ENCODE results near the gene MYO1B. TPM values are rescaled to one million over a fixed set of nuclear protein-coding genes. Genes with fewer than 3 reads are reported as not detected.

The MYO1B gene
- total RNA-seq, 5 donors from 2014 or later (not counting 1 experiment from before 2014, with no cell fraction given): 0.39 to 1.3 (median 0.73) TPM

DNA sequence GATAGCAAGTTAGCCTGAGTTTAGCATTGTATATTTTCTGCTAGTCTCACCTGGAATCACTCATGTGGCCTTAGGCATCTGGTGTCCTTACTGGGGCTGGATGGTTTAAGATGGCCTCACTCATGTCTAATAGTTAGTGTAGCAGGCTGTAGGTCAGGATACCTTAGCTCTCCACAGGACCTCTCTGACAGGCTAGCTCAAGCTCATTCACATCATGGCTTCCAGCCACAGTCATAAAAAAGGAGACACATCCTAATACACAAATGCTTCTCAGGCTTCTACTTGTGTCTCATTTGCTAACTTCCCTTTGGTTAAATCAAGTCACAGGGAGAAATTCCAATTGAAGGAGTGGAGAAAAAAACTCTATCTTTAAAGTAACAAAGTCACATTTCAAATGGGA lies 47.7 kb downstream of the MYO1B start:
- no peaks in the 10 kb centered on the region for H3K4me1 ChIP-seq (ENCODE audit: control insufficient read depth in 1 of 2, extremely low read depth in 1 of 2, insufficient read depth in 2 of 2, low read length in 2 of 2)
- H3K27ac ChIP-seq (ENCODE audit: low read length): no peak overlapping the region
- ATAC-seq (replicated peaks in 1 of 4): no peak
- POLR2A ChIA-PET: no interaction called here
- H3K4me3 ChIP-seq (ENCODE audit: control insufficient read depth in 1 of 2, extremely low read depth in 1 of 2, low read length in 1 of 2): no peak overlapping the region
- Mint-ChIP-seq H3K4me3 (no peak overlapping the region), H3K27ac (no peak overlapping the region), H3K4me1 (no peaks in the 10 kb centered on the region), H3K36me3 (no peaks in the 10 kb centered on the region), H3K9me3 (no peaks in the 10 kb centered on the region), H3K27me3 (no peaks in the 10 kb centered on the region)
- H3K27me3 ChIP-seq (replicated peaks in 1 of 2; ENCODE audit: control insufficient read depth in 2 of 2, extremely low read depth in 1 of 2, insufficient read depth in 2 of 2, low read length in 1 of 2): no peaks in the 10 kb centered on the region
- H3K9me3 ChIP-seq: no peaks in the 10 kb centered on the region
- no peak for DNase-seq
- CTCF ChIA-PET: no interaction called here
- H3K36me3 ChIP-seq (ENCODE audit: control insufficient read depth in 2 of 2, extremely low read depth in 1 of 2, insufficient read depth in 1 of 2, low read length in 1 of 2): no peaks in the 10 kb centered on the region

DNA sequence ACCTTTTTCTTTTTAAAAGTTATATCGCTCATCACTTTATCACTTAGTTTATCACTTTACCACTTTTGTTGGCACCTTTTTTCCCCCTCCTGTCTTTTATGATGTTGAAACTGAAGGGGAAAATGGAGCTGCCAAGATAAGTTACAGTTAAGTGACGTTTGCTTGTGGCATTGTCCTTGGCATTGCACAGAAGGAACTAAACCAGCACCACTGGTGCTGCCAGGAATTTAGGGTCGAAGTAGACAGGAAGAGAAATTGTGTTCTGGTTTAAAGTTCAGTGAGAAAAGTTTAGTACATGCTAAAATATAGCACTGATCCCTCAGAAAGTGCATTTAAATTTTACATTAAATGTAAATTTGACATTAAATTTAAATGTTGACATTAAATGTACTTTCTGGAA lies 49.9 kb downstream of the MYO1B start:
- 40% methylated on average over 1 of the region's 3 CpGs for WGBS (ENCODE audit: insufficient coverage)
- Histone ChIP-seq H3K4me3 (ENCODE audit: control insufficient read depth in 1 of 2, extremely low read depth in 1 of 2, low read length in 1 of 2) (no peak overlapping the region), H3K4me1 (ENCODE audit: control insufficient read depth in 1 of 2, extremely low read depth in 1 of 2, insufficient read depth in 2 of 2, low read length in 2 of 2) (no peaks in the 10 kb centered on the region), H3K36me3 (ENCODE audit: control insufficient read depth in 2 of 2, extremely low read depth in 1 of 2, insufficient read depth in 1 of 2, low read length in 1 of 2) (no peaks in the 10 kb centered on the region), H3K27ac (ENCODE audit: low read length) (no peak overlapping the region), H3K27me3 (replicated peaks in 1 of 2; ENCODE audit: control insufficient read depth in 2 of 2, extremely low read depth in 1 of 2, insufficient read depth in 2 of 2, low read length in 1 of 2) (no peaks in the 10 kb centered on the region), H3K9me3 (no peaks in the 10 kb centered on the region)
- POLR2A ChIA-PET: interaction anchor here in 1 of 2 donors (0.5 kb wide), 1 partner anchor 246 kb away, joined by 3 read pairs; no protein-coding TSS in a partner anchor
- no peak overlapping the region for H3K27ac Mint-ChIP-seq
- no peaks in the 10 kb centered on the region for H3K4me1 Mint-ChIP-seq
- H3K27me3 Mint-ChIP-seq: no peaks in the 10 kb centered on the region
- CTCF ChIA-PET: no interaction called here
- ATAC-seq (replicated peaks in 1 of 4) (no peak), DNase-seq (no peak)
- H3K4me3 Mint-ChIP-seq: no peak overlapping the region
- no peaks in the 10 kb centered on the region for H3K9me3 Mint-ChIP-seq
- H3K36me3 Mint-ChIP-seq: no peaks in the 10 kb centered on the region

DNA sequence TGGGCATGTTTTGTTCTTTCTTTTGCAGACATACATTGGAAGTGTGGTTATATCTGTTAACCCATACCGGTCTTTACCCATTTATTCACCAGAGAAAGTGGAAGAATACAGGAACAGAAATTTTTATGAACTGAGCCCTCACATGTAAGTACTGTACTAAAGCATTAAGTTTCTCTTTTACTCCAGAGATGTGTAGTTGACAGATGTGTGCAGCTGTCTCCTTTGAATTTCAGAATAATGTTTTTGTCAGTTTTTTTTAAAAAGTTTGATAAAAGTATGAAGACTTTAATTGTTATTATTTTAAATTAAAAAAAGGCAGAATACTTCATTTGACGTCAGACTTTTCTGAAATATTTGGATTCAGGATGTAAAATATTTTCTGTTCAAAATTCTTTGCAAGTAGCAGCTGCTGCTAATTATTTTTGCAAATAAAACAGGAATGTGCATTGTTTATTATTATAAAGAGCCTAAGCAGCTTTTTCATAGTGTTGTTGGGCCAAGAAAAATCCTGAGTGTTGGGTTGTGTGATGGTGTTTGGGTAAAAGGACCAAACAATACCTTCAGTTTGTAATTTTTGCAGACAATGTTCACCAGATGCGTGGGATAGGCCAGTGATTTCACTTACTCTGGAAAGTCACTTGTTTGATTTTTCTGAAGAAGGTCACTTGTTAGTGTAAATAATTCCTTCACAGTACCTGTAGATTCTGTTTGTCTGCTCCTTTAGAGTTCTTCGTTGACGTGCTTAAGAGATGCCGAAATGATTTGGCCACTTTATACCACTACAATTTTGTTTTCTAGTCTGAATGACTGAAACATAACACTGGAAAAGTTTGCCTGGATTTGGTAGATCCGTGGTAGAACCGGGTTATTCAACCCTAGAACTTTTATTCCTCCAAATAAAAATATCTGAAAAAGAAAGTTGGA lies 51.1 kb downstream of the MYO1B start:
- WGBS (ENCODE audit: insufficient coverage): 100% methylated on average over 1 of the region's 8 CpGs
- ChIA-PET CTCF (no interaction called here), POLR2A (interaction anchor here in 1 of 2 donors (0.5 kb wide), 1 partner anchor 19 kb away, joined by 4 read pairs; no protein-coding TSS in a partner anchor)

DNA sequence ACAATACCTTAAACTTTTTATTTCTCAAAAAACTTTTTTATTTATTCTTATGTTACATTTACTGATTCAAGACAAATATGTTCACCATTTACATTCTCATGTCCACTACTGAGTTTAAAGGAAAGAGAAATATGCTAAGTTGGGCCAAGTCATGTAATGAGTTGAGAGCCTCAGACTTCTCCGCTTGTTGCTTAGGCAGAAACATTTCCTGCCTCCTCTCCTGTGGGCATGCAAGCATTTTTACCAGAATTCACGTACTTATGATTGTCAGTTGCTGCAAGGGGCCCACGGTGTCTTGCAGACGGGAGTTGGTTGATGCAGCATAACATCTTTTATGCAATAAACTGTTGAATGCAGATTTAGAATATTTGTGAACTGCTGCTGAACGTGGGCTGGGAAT lies 51.8 kb downstream of the MYO1B start:
- ATAC-seq (replicated peaks in 1 of 4) (no peak), DNase-seq (no peak)
- H3K4me1 ChIP-seq (ENCODE audit: control insufficient read depth in 1 of 2, extremely low read depth in 1 of 2, insufficient read depth in 2 of 2, low read length in 2 of 2): no peaks in the 10 kb centered on the region
- Mint-ChIP-seq H3K27ac (no peak overlapping the region), H3K36me3 (no peaks in the 10 kb centered on the region), H3K27me3 (peaks cover 4 to 6% of the 10 kb centered on the region in 2 donors), H3K4me3 (no peak overlapping the region), H3K4me1 (no peaks in the 10 kb centered on the region), H3K9me3 (no peaks in the 10 kb centered on the region)
- 87% methylated on average over 4 of the region's 5 CpGs for WGBS (ENCODE audit: insufficient coverage)
- H3K27ac ChIP-seq (ENCODE audit: low read length): no peak overlapping the region
- CTCF ChIA-PET: no interaction called here
- no peak overlapping the region for H3K4me3 ChIP-seq (ENCODE audit: control insufficient read depth in 1 of 2, extremely low read depth in 1 of 2, low read length in 1 of 2)
- H3K36me3 ChIP-seq (ENCODE audit: control insufficient read depth in 2 of 2, extremely low read depth in 1 of 2, insufficient read depth in 1 of 2, low read length in 1 of 2): no peaks in the 10 kb centered on the region
- no peaks in the 10 kb centered on the region for H3K27me3 ChIP-seq (replicated peaks in 1 of 2; ENCODE audit: control insufficient read depth in 2 of 2, extremely low read depth in 1 of 2, insufficient read depth in 2 of 2, low read length in 1 of 2)
- no peaks in the 10 kb centered on the region for H3K9me3 ChIP-seq
- POLR2A ChIA-PET: no interaction called here

More for the DNA sequence above, 51.1 kb downstream of the MYO1B start:
- Histone ChIP-seq H3K36me3 (ENCODE audit: control insufficient read depth in 2 of 2, extremely low read depth in 1 of 2, insufficient read depth in 1 of 2, low read length in 1 of 2) (no peaks in the 10 kb centered on the region), H3K4me3 (ENCODE audit: control insufficient read depth in 1 of 2, extremely low read depth in 1 of 2, low read length in 1 of 2) (no peak overlapping the region), H3K27me3 (replicated peaks in 1 of 2; ENCODE audit: control insufficient read depth in 2 of 2, extremely low read depth in 1 of 2, insufficient read depth in 2 of 2, low read length in 1 of 2) (no peaks in the 10 kb centered on the region), H3K27ac (ENCODE audit: low read length) (no peak overlapping the region), H3K9me3 (no peaks in the 10 kb centered on the region), H3K4me1 (ENCODE audit: control insufficient read depth in 1 of 2, extremely low read depth in 1 of 2, insufficient read depth in 2 of 2, low read length in 2 of 2) (no peaks in the 10 kb centered on the region)
- no peak for ATAC-seq (replicated peaks in 1 of 4)
- Mint-ChIP-seq H3K9me3 (no peaks in the 10 kb centered on the region), H3K4me3 (no peak overlapping the region), H3K36me3 (no peaks in the 10 kb centered on the region), H3K4me1 (no peaks in the 10 kb centered on the region), H3K27ac (no peak overlapping the region), H3K27me3 (peaks cover 0 to 1% of the 10 kb centered on the region in 2 donors)
- DNase-seq: no peak

DNA sequence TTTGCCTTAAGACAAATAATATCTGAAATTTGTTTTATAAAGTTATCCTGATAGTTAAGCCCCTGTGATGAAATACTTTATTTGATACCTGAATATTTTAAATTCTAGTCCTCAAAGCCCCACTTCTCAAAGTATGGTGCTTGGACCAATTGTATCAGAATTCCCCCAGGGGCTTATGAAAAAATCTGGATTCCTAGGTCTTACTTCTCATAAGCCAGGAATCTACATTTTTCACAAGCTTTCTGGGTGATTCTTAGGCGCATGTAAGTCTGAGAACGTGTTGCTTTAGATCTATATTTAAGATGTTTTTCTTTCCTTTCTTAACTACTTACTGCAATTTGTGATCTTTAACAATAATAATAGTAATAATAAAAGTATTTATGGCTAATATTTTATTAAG lies 53.1 kb downstream of the MYO1B start:
- ChIA-PET CTCF (no interaction called here), POLR2A (no interaction called here)
- Mint-ChIP-seq H3K27ac (no peak overlapping the region), H3K4me3 (no peak overlapping the region), H3K27me3 (peaks cover 5 to 7% of the 10 kb centered on the region in 2 donors), H3K4me1 (no peaks in the 10 kb centered on the region), H3K9me3 (no peaks in the 10 kb centered on the region), H3K36me3 (no peaks in the 10 kb centered on the region)
- ATAC-seq (replicated peaks in 1 of 4) (no peak), DNase-seq (no peak)
- Histone ChIP-seq H3K9me3 (no peaks in the 10 kb centered on the region), H3K4me3 (ENCODE audit: control insufficient read depth in 1 of 2, extremely low read depth in 1 of 2, low read length in 1 of 2) (no peak overlapping the region), H3K4me1 (ENCODE audit: control insufficient read depth in 1 of 2, extremely low read depth in 1 of 2, insufficient read depth in 2 of 2, low read length in 2 of 2) (no peaks in the 10 kb centered on the region), H3K36me3 (ENCODE audit: control insufficient read depth in 2 of 2, extremely low read depth in 1 of 2, insufficient read depth in 1 of 2, low read length in 1 of 2) (no peaks in the 10 kb centered on the region), H3K27me3 (replicated peaks in 1 of 2; ENCODE audit: control insufficient read depth in 2 of 2, extremely low read depth in 1 of 2, insufficient read depth in 2 of 2, low read length in 1 of 2) (no peaks in the 10 kb centered on the region), H3K27ac (ENCODE audit: low read length) (no peak overlapping the region)
- no CpG with 5 or more reads among the region's 2 CpGs for whole genome bisulfite sequencing (ENCODE audit: insufficient coverage)

DNA sequence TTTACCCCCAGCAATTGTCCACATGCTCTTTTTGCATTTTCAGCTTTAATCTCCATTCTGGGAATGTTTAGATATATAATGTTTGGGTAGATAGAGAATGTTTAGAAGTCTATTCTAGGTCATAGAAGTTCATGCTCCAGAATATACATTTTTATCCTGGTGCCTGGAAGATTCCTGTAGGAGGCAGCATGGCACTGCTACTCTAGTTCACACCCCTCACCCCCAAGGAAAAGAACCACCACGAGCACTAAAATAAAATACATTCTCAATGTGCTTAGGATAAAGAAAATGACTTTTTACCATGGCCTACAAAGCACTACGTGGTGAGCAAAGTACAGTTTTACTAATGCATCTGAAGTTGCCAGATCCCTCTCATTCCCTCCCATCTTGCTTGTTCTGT lies 53.8 kb downstream of the MYO1B start:
- Histone ChIP-seq H3K27ac (ENCODE audit: low read length) (no peak overlapping the region), H3K9me3 (no peaks in the 10 kb centered on the region), H3K4me3 (ENCODE audit: control insufficient read depth in 1 of 2, extremely low read depth in 1 of 2, low read length in 1 of 2) (no peak overlapping the region), H3K27me3 (replicated peaks in 1 of 2; ENCODE audit: control insufficient read depth in 2 of 2, extremely low read depth in 1 of 2, insufficient read depth in 2 of 2, low read length in 1 of 2) (no peaks in the 10 kb centered on the region), H3K36me3 (ENCODE audit: control insufficient read depth in 2 of 2, extremely low read depth in 1 of 2, insufficient read depth in 1 of 2, low read length in 1 of 2) (no peaks in the 10 kb centered on the region), H3K4me1 (ENCODE audit: control insufficient read depth in 1 of 2, extremely low read depth in 1 of 2, insufficient read depth in 2 of 2, low read length in 2 of 2) (no peaks in the 10 kb centered on the region)
- DNase-seq (no peak), ATAC-seq (replicated peaks in 1 of 4) (no peak)
- Mint-ChIP-seq H3K9me3 (no peaks in the 10 kb centered on the region), H3K4me3 (no peak overlapping the region), H3K27me3 (peaks cover 5 to 7% of the 10 kb centered on the region in 2 donors), H3K36me3 (no peaks in the 10 kb centered on the region), H3K27ac (no peak overlapping the region), H3K4me1 (no peaks in the 10 kb centered on the region)
- ChIA-PET CTCF (interaction anchor here in 1 of 2 donors (0.6 kb wide), 1 partner anchor 11 kb away, joined by 5 read pairs; no protein-coding TSS in a partner anchor), POLR2A (no interaction called here)
- 50% methylated on average over 2 of the region's 2 CpGs for WGBS (ENCODE audit: insufficient coverage)
